ENCODE data around the gene ST8SIA4. TPM values are rescaled to one million over a fixed set of nuclear protein-coding genes. Genes with fewer than 3 reads are reported as not detected.

The ST8SIA4 gene
- total and polyA plus RNA-seq, 3 donors from 2014 or later, result 0.39 to 0.94 (median 0.93) TPM

- Histone ChIP-seq H3K36me3 (ENCODE audit: low read depth, missing control alignments) (no peaks in the 10 kb centered on the region), H3K9me3 (no peaks in the 10 kb centered on the region), H3K27me3 (no peaks in the 10 kb centered on the region), H3K4me1 (no peaks in the 10 kb centered on the region), H3K4me3 (no peak overlapping the region), H3K27ac (no peak overlapping the region)
- 92 to 100% methylated on average over 2 of the region's 2 CpGs for WGBS, 2 donors
- TF ChIP-seq CTCF (IDR thresholded peaks at IDR 0.05) (no peak), POLR2A (IDR thresholded peaks at IDR 0.05) (no peak)
- no peak for DNase-seq
- intact Hi-C loops (cut with DNase I; ENCODE audit: low total_unique reads), result no loop called here
Measured at GRCh38 chr5:100799166-100799565, 103.9 kb downstream of the ST8SIA4 start.

- no peaks in the 10 kb centered on the region for H3K9me3 ChIP-seq
- no peak overlapping the region for H3K4me3 ChIP-seq
- H3K4me1 ChIP-seq, result no peaks in the 10 kb centered on the region
- no peak for DNase-seq
- no peaks in the 10 kb centered on the region for H3K27me3 ChIP-seq
- 69 to 84% methylated on average over 2 of the region's 2 CpGs for whole genome bisulfite sequencing, 2 donors
- H3K27ac ChIP-seq, result no peak overlapping the region
- no peaks in the 10 kb centered on the region for H3K36me3 ChIP-seq (ENCODE audit: low read depth, missing control alignments)
- no peak for TF ChIP-seq CTCF (IDR thresholded peaks at IDR 0.05)
- TF ChIP-seq POLR2A (IDR thresholded peaks at IDR 0.05), result no peak
- intact Hi-C loops (cut with DNase I; ENCODE audit: low total_unique reads), result no loop called here
Measured at GRCh38 chr5:100797861-100798260, 105.2 kb downstream of the ST8SIA4 start.

- H3K27me3 ChIP-seq, result no peaks in the 10 kb centered on the region
- no peak overlapping the region for H3K4me3 ChIP-seq
- no peaks in the 10 kb centered on the region for H3K36me3 ChIP-seq (ENCODE audit: low read depth, missing control alignments)
- 89 to 96% methylated on average over 3 of the region's 3 CpGs for WGBS, 2 donors
- no peak for DNase-seq
- H3K4me1 ChIP-seq, result no peaks in the 10 kb centered on the region
- no peak overlapping the region for H3K27ac ChIP-seq
- TF ChIP-seq POLR2A (IDR thresholded peaks at IDR 0.05) (no peak), CTCF (IDR thresholded peaks at IDR 0.05) (no peak)
- no peaks in the 10 kb centered on the region for H3K9me3 ChIP-seq
- intact Hi-C loops (cut with DNase I; ENCODE audit: low total_unique reads), result no loop called here
Measured at GRCh38 chr5:100796851-100797250, 106.2 kb downstream of the ST8SIA4 start.

GRCh38 chr5:100794844-100795243, 108.2 kb downstream of the ST8SIA4 start:
- no peaks in the 10 kb centered on the region for H3K9me3 ChIP-seq
- no peaks in the 10 kb centered on the region for H3K27me3 ChIP-seq
- H3K27ac ChIP-seq, result no peak overlapping the region
- no peak overlapping the region for H3K4me3 ChIP-seq
- TF ChIP-seq POLR2A (IDR thresholded peaks at IDR 0.05) (no peak), CTCF (IDR thresholded peaks at IDR 0.05) (no peak)
- H3K36me3 ChIP-seq (ENCODE audit: low read depth, missing control alignments), result no peaks in the 10 kb centered on the region
- H3K4me1 ChIP-seq, result no peaks in the 10 kb centered on the region
- intact Hi-C loops (cut with DNase I; ENCODE audit: low total_unique reads), result no loop called here
- WGBS, 2 donors, result 95 to 98% methylated on average over 3 to 4 of the region's 4 CpGs
- DNase-seq, result no peak

- no peaks in the 10 kb centered on the region for H3K9me3 ChIP-seq
- H3K36me3 ChIP-seq (ENCODE audit: low read depth, missing control alignments), result no peaks in the 10 kb centered on the region
- H3K27ac ChIP-seq, result no peak overlapping the region
- intact Hi-C loops (cut with DNase I; ENCODE audit: low total_unique reads), result no loop called here
- no peak for TF ChIP-seq CTCF (IDR thresholded peaks at IDR 0.05)
- TF ChIP-seq POLR2A (IDR thresholded peaks at IDR 0.05), result no peak
- no peak overlapping the region for H3K4me3 ChIP-seq
- no peaks in the 10 kb centered on the region for H3K4me1 ChIP-seq
- no peak for DNase-seq
- H3K27me3 ChIP-seq, result no peaks in the 10 kb centered on the region
- WGBS, 2 donors, result 90 to 95% methylated on average over 3 of the region's 3 CpGs
Measured at GRCh38 chr5:100794218-100794617, 108.9 kb downstream of the ST8SIA4 start.
